ENCODE measurements around the gene GRIN2C.

GRIN2C gene

GRCh38 chr17:74833501-74834377, 25.9 kb downstream of the GRIN2C start:
- no CpG with 5 or more reads among the region's 16 CpGs for WGBS (ENCODE audit: insufficient coverage, insufficient read length)
- Histone ChIP-seq H3K9me3 (ENCODE audit: control insufficient read depth, insufficient read depth, low read length) (no peaks in the 10 kb centered on the region), H3K4me1 (ENCODE audit: control insufficient read depth, insufficient read depth, low read length) (no peaks in the 10 kb centered on the region), H3K27ac (ENCODE audit: low read length) (no peak overlapping the region), H3K27me3 (ENCODE audit: control insufficient read depth, insufficient read depth, low read length) (no peaks in the 10 kb centered on the region), H3K4me3 (ENCODE audit: low read length) (no peak overlapping the region), H3K36me3 (ENCODE audit: control insufficient read depth, insufficient read depth, low read length) (peaks cover 2% of the 10 kb centered on the region; the same call in 1 of the 2 replicates)
- DNase-seq (ENCODE audit: low read depth, low spot score) = no peak

- no CpG with 5 or more reads among the region's 9 CpGs for WGBS (ENCODE audit: insufficient coverage, insufficient read length)
- DNase-seq (ENCODE audit: low read depth, low spot score) = no peak
- no peaks in the 10 kb centered on the region for H3K27me3 ChIP-seq (ENCODE audit: control insufficient read depth, insufficient read depth, low read length)
- H3K36me3 ChIP-seq (ENCODE audit: control insufficient read depth, insufficient read depth, low read length) = peaks cover 2% of the 10 kb centered on the region; the same call in 1 of the 2 replicates
- no peak overlapping the region for H3K27ac ChIP-seq (ENCODE audit: low read length)
- H3K9me3 ChIP-seq (ENCODE audit: control insufficient read depth, insufficient read depth, low read length) = no peaks in the 10 kb centered on the region
- H3K4me3 ChIP-seq (ENCODE audit: low read length) = no peak overlapping the region
- H3K4me1 ChIP-seq (ENCODE audit: control insufficient read depth, insufficient read depth, low read length) = no peaks in the 10 kb centered on the region
Observed at GRCh38 chr17:74832421-74832820, 27.3 kb downstream of the GRIN2C start.

- DNase-seq (ENCODE audit: low read depth, low spot score) = no peak
- H3K4me1 ChIP-seq (ENCODE audit: control insufficient read depth, insufficient read depth, low read length) = no peaks in the 10 kb centered on the region
- no peaks in the 10 kb centered on the region for H3K9me3 ChIP-seq (ENCODE audit: control insufficient read depth, insufficient read depth, low read length)
- no peak overlapping the region for H3K27ac ChIP-seq (ENCODE audit: low read length)
- peaks cover 2% of the 10 kb centered on the region; the same call in 1 of the 2 replicates for H3K36me3 ChIP-seq (ENCODE audit: control insufficient read depth, insufficient read depth, low read length)
- no CpG with 5 or more reads among the region's 22 CpGs for WGBS (ENCODE audit: insufficient coverage, insufficient read length)
- H3K4me3 ChIP-seq (ENCODE audit: low read length) = no peak overlapping the region
- no peaks in the 10 kb centered on the region for H3K27me3 ChIP-seq (ENCODE audit: control insufficient read depth, insufficient read depth, low read length)
Observed at GRCh38 chr17:74831444-74832146, 28.1 kb downstream of the GRIN2C start.

DNA sequence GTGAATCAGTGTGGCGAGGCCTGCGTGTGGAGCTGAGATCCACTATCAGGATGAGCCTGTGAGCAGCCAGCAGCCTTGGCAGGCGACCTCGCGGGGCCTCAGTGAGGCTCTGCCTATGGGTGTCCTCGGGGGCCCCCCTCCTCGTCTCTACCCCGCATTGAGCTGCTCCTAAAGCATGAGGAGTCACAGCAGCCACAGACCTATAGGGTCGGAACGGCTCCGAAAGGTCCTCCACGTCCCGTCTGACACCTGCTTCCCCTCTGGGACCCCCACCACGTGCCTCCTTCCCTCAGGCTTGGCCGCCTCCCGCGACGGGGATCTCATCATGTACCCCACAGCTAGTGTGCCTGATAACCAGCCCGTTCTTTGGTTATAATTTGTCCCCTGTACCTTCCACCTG, 28.8 kb downstream of the GRIN2C start:
- no peaks in the 10 kb centered on the region for H3K9me3 ChIP-seq (ENCODE audit: control insufficient read depth, insufficient read depth, low read length)
- H3K27me3 ChIP-seq (ENCODE audit: control insufficient read depth, insufficient read depth, low read length) = no peaks in the 10 kb centered on the region
- no peaks in the 10 kb centered on the region for H3K4me1 ChIP-seq (ENCODE audit: control insufficient read depth, insufficient read depth, low read length)
- H3K36me3 ChIP-seq (ENCODE audit: control insufficient read depth, insufficient read depth, low read length) = peaks cover 2% of the 10 kb centered on the region; the same call in 1 of the 2 replicates
- no peak for DNase-seq (ENCODE audit: low read depth, low spot score)
- no peak overlapping the region for H3K4me3 ChIP-seq (ENCODE audit: low read length)
- no CpG with 5 or more reads among the region's 19 CpGs for WGBS (ENCODE audit: insufficient coverage, insufficient read length)
- H3K27ac ChIP-seq (ENCODE audit: low read length) = no peak overlapping the region

DNA sequence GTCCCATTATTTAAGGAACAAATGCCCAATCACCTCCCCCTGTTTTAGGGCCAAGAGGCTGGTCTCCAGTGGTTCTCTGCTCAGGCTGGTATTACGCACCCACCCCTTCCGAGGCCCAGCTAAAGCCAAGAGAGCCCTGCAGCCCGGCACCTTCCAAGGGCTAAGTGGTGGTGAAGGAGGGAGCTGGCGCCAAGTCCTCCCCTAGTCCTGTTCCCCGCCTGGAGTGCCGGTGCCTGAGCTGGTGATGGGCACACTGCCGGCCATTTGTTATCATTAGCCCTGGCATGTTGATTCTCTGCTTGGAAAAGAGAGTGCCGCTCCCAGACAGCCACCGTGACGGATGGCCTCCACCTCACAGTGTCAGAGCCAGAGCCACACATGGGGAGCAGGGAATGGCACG, 31.9 kb downstream of the GRIN2C start:
- 0 out of 2 replicates have a peak, but pooled peaks cover 6% of the 10 kb centered on the region for H3K36me3 ChIP-seq (ENCODE audit: control insufficient read depth, insufficient read depth, low read length)
- WGBS (ENCODE audit: insufficient coverage, insufficient read length) = no CpG with 5 or more reads among the region's 11 CpGs
- H3K27ac ChIP-seq (ENCODE audit: low read length) = no peak overlapping the region
- H3K4me1 ChIP-seq (ENCODE audit: control insufficient read depth, insufficient read depth, low read length) = no peaks in the 10 kb centered on the region
- no peak for DNase-seq (ENCODE audit: low read depth, low spot score)
- no peaks in the 10 kb centered on the region for H3K27me3 ChIP-seq (ENCODE audit: control insufficient read depth, insufficient read depth, low read length)
- H3K9me3 ChIP-seq (ENCODE audit: control insufficient read depth, insufficient read depth, low read length) = no peaks in the 10 kb centered on the region
- no peak overlapping the region for H3K4me3 ChIP-seq (ENCODE audit: low read length)

DNA sequence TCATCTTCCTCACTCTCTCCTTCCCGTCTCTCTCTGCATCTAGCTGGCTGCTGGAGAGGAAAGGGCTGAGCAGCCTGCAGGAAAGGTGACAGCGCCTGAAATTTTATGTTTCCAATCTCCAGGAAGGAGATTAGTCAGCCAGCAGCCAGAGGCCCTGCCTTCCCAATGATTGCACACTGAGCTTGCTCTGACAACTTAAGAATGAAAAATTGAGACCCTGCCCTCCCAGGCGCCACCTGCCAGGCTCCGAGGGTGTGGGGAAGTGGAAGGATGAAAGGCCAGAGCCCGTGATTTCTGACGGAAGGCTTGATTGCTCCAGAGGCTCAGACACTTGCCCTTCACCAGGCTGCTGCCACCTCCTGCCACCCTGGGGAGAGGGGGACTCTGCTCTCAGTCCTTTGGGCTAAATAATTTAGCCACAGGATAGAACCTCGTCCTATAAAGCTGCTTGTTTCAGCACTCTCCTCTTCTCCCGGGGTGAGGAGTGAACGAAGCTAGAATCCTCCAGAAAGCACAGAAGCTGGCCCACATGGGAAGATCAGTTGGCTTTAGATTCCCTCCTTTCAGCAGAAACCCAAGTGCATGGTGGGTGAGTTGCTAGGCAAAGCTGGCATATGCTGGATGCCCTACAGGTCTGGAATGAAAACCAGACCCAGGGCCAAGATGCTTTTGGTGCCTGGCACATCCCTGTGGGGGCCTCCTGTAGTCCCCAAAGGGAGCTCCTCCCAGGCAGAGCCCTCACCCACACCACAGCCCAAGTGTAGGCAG, 33.5 kb downstream of the GRIN2C start:
- Histone ChIP-seq H3K9me3 (ENCODE audit: control insufficient read depth, insufficient read depth, low read length) (no peaks in the 10 kb centered on the region), H3K4me3 (ENCODE audit: low read length) (no peak overlapping the region), H3K4me1 (ENCODE audit: control insufficient read depth, insufficient read depth, low read length) (no peaks in the 10 kb centered on the region), H3K27ac (ENCODE audit: low read length) (no peak overlapping the region), H3K36me3 (ENCODE audit: control insufficient read depth, insufficient read depth, low read length) (0 out of 2 replicates have a peak, but pooled peaks cover 6% of the 10 kb centered on the region), H3K27me3 (ENCODE audit: control insufficient read depth, insufficient read depth, low read length) (no peaks in the 10 kb centered on the region)
- no peak for DNase-seq (ENCODE audit: low read depth, low spot score)
- no CpG with 5 or more reads among the region's 9 CpGs for WGBS (ENCODE audit: insufficient coverage, insufficient read length)

- Histone ChIP-seq H3K36me3 (ENCODE audit: control insufficient read depth, insufficient read depth, low read length) (0 out of 2 replicates have a peak, but pooled peaks cover 6% of the 10 kb centered on the region), H3K27ac (ENCODE audit: low read length) (no peak overlapping the region), H3K4me3 (ENCODE audit: low read length) (no peak overlapping the region), H3K9me3 (ENCODE audit: control insufficient read depth, insufficient read depth, low read length) (no peaks in the 10 kb centered on the region), H3K4me1 (ENCODE audit: control insufficient read depth, insufficient read depth, low read length) (no peaks in the 10 kb centered on the region), H3K27me3 (ENCODE audit: control insufficient read depth, insufficient read depth, low read length) (no peaks in the 10 kb centered on the region)
- no CpG with 5 or more reads among the region's 11 CpGs for WGBS (ENCODE audit: insufficient coverage, insufficient read length)
- DNase-seq (ENCODE audit: low read depth, low spot score) = no peak
Observed at GRCh38 chr17:74824961-74825627, 34.6 kb downstream of the GRIN2C start.

GRCh38 chr17:74822939-74823367, 36.7 kb downstream of the GRIN2C start:
- WGBS (ENCODE audit: insufficient coverage, insufficient read length) = no CpG with 5 or more reads among the region's 12 CpGs
- no peak overlapping the region for H3K4me3 ChIP-seq (ENCODE audit: low read length)
- 0 out of 2 replicates have a peak, but pooled peaks cover 4% of the 10 kb centered on the region for H3K36me3 ChIP-seq (ENCODE audit: control insufficient read depth, insufficient read depth, low read length)
- no peaks in the 10 kb centered on the region for H3K9me3 ChIP-seq (ENCODE audit: control insufficient read depth, insufficient read depth, low read length)
- no peak overlapping the region for H3K27ac ChIP-seq (ENCODE audit: low read length)
- DNase-seq (ENCODE audit: low read depth, low spot score) = no peak
- no peaks in the 10 kb centered on the region for H3K4me1 ChIP-seq (ENCODE audit: control insufficient read depth, insufficient read depth, low read length)
- H3K27me3 ChIP-seq (ENCODE audit: control insufficient read depth, insufficient read depth, low read length) = no peaks in the 10 kb centered on the region

- DNase-seq (ENCODE audit: low read depth, low spot score) = no peak
- H3K27ac ChIP-seq (ENCODE audit: low read length) = no peak overlapping the region
- no peaks in the 10 kb centered on the region for H3K4me1 ChIP-seq (ENCODE audit: control insufficient read depth, insufficient read depth, low read length)
- 0 out of 2 replicates have a peak, but pooled peaks cover 4% of the 10 kb centered on the region for H3K36me3 ChIP-seq (ENCODE audit: control insufficient read depth, insufficient read depth, low read length)
- H3K9me3 ChIP-seq (ENCODE audit: control insufficient read depth, insufficient read depth, low read length) = no peaks in the 10 kb centered on the region
- H3K4me3 ChIP-seq (ENCODE audit: low read length) = no peak overlapping the region
- H3K27me3 ChIP-seq (ENCODE audit: control insufficient read depth, insufficient read depth, low read length) = no peaks in the 10 kb centered on the region
- no CpG with 5 or more reads among the region's 15 CpGs for WGBS (ENCODE audit: insufficient coverage, insufficient read length)
Observed at GRCh38 chr17:74822335-74822938, 37.2 kb downstream of the GRIN2C start.

All from iPS DF 6.9 (cell line).